HG03520 (cell line): ENCODE data around the gene DLX3.
"Not testable (repeated sequence)": the region's sequence is repeated elsewhere in the genome, so short reads cannot be mapped to it uniquely, and the experiment has no call there.

Experiments
- ATAC-seq: cut with Tn5 transposase; IDR thresholded peaks from one replicate; pipeline ENCODE4 v1.9.1; 2021; ENCODE audit warnings: mild to moderate bottlenecking, moderate library complexity; ENCODE audit not compliant: unreplicated experiment

The DLX3 gene

DNA sequence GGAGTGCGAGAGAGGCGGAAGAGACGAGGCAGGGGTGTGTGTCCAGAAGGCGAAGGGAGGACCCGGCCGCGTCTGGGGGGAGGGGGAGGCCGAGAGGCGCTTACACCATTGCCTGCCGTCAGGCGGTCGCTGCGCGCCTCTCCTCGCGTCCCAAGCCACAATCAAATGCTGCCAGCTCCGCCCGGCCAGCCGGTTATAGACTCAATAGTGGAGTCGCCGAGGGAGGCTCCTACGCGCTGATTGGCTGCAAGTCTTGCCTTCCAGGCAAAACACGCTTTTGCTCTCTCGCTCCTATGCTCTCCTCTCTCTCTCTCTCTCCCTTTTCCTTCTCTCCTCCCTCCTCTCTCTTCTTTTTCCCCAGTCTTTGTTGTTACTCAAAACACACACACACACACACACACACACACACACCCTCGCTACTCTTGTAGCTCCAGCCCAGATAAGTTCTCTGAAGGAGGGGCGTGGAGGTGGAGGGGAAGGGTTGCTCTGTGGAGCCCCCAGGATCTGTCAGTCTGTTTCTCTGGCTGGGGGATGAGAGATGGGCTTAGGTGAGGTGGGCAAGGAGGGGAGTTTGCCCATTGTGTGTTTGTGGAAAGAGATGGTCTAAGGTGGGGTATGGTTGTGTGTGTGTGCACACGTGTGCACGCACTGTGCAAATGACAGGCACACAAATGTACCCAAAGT lies at the start of gene DLX3:
TSS of gene DLX3 (minus strand) at position 170 of the 684 bp plus-strand sequence. CDS start 226 bp downstream, outside the sequence.
- ATAC-seq = no peak

DNA sequence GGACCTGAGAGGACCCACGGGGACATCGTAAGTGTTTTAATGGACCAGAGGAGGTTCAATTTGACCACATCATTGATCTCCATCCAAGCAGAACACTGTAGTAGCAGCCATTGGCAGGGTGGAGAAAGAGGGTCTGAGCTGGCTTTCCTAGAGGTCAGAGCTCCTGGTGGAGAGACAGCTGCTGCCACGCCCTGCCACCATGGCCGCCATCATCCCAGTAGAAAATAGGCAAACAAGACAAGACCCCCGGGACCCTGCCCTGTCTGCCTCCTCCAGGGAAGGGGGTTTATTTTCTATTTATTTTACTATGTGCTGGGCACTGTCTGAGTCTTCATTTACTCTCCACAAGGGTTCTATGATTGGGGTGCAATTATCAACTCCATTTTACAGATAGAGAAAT lies 49.5 kb upstream of the DLX3 start:
- ATAC-seq = no peak

DNA sequence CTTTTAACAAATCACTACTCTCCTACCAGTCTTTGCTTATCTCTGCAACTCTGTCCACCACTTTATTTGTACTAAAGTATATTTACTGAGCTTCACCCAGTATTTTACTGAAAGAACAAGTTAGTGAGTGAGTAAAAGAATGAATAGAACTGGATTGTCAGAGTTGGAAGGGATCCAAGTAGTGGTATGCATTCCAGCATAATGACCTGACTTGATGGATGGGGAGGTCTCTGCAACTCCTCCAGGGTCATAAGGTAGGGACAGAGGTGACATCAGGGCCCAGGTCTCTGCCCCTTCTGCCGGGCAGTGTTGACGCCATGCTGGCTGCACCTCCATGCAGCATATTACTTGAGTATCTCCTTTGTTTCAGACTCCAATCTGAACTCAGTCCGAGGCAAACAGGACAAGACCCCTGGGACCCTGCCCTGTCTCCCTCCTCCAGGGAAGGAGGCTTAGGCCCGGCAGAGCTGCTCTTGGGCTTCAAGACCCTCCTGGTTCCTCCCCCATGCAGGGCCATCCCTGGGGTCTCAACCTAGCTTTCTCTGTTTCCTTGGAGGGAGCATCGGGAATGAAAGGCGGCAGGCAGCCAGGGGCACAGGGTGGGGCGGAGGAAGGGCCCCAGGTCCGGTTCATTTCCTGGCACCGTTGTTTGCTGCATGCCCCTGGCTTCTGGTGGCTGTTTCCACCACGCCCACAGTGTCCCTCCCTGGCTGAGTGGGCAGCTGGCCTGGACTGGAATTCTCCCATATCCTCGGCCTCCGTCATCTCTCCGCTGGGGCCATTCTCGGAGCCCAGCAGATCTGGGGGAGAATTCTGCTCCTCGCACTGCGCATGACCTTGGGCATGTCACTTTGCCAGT lies 48.5 kb upstream of the DLX3 start:
- no peak for ATAC-seq

DNA sequence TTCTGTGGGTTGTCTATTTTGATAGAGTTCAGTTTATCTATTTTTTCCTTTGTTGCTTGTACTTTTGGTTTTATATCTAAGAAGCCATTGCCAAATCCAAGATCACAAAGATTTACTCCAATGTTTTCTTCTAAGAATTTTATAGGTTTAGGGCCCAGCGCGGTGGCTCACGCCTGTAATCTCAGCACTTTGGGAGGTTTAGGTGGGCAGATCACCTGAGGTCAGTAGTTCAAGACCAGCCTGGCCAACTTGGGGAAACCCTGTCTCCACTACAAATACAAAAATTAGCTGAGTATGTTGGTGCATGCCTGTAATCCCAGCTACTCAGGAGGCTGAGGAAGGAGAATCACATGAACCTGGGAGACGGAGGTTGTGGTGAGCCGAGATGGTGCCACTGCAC lies 47.2 kb upstream of the DLX3 start:
- ATAC-seq = no peak

DNA sequence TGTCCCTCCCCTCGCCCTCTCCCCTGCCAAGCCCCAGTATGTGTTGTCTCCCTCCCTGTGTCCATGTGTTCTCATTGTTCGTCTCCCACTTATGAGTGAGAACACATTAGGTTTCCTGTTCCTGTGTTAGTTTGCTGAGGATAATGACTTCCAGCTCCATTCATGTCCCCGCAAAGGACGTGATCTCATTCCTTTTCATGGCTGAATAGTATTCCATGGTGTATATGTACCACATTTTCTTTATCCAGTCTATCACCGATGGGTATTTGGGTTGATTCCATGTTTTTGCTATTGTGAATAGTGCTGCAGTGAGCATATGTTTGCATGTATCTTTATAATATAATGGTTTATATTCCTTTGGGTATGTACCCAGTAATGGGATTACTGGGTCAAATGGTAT lies 45.5 kb upstream of the DLX3 start:
- not testable (repeated sequence) for ATAC-seq

DNA sequence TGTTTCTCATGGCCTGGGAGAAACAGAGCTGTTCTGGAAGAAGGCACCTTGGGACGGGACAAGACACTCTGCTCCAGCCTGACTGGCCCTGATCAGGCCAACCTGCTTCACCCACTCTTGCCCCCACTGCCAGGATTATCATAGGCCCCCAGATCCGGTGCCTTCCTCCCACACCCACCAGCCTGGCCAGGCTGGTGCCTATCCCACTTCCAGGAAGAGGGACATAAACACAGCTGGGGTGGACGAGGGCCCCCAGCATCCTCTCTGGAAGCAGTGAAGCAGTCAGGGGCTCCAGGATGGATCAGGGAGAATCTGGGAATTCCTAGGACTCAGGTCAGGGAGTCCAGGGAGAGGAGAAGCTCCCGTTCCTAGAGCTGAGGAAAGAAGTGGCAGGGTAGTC lies 44.0 kb upstream of the DLX3 start:
- ATAC-seq = no peak

DNA sequence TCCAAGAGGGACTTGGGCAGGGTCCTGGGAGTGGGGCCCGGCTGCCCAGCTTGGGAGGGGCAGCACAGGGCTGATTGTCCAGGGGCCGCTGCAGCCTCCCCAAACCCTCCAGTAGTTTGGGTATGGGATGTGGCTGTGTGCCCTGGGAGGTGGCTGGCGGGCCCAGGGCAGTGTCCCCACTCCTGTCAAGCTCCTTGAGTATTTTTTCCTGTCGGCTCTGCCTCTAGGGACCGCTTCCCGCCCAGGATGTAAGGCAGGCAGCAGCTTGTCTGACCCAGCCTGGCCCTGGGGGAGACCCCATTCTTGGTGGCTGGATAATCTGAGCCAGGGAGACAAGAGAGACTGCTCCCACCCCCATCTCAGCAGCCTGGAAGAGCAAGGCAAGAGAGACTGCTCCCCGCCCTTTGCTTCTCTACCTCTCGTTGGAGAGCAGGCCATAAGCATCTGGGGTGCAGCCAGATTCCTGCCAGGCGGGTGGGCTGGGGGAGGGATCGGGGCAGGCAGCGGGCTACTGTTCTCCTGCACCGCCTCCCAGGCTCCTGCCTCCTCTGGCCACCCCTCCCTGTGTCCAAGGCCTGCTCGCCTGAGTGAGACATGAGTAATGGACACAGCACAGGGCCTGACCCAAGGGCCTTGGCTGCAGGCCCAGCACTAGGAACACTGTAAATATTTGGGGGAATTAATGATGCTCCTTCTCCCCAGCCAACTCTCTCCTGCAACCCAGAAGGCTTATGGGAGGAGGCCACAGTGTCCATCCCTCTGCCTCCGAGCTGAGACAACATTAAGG lies 42.5 kb upstream of the DLX3 start:
- no peak for ATAC-seq

DNA sequence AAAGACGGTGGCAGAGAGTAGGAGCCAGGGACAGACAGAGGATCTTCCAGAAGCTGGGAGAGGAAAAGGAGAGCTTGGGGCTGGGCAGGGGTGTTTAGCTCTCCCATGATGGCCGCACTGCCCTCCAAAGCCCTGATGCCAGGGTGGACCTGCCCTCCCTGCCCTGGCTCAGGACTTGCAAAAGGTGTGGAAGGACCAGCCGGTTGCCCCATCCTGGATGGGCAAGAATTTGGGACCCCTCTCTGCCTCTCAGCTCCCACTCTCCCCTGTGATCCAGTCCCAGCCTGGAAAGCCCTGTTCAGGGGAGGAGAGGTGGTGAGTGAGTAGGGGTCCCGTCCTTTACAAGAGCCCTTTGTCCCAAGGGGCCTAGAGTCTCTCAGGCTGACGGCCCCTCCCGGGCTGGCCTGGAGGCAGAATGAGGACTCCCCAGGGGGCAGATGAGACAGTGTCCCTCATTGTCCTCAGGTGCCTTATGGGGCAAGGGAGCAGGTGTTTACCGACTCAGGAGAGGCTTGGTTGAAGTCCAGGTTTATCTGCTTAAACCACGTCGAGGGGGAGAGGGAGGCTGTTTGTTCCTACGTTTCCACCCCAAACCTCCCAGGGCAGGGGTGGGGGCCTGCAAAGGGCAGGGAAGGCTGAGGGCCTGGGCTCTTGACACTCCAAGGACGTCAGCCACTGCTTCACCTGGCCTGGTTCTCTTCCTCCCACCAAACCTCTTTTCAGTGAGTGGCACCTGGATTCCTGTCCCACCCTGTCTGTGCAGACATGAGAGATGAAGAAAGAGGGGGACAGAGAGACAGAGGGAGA lies 41.6 kb upstream of the DLX3 start:
- no peak for ATAC-seq

DNA sequence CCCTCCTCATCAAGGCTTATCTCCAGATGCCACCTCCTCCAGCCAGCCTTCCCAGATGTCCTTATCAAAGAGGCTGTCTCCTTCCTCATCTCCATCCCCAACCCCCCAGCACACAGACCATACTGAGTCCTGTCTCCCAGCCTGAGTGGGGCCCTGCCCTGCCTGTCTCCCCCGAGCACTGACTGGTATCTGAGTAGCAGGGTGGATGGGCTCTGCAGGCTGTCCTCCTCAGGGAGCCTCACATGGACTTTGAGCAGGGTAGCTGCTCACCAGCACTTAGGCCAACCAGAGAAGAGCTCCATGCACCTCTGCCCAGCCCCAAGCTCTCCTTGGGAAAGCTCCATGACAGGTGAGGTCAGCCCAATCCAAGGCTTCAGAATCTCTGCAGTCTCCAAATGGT lies 40.9 kb upstream of the DLX3 start:
- ATAC-seq = no peak

DNA sequence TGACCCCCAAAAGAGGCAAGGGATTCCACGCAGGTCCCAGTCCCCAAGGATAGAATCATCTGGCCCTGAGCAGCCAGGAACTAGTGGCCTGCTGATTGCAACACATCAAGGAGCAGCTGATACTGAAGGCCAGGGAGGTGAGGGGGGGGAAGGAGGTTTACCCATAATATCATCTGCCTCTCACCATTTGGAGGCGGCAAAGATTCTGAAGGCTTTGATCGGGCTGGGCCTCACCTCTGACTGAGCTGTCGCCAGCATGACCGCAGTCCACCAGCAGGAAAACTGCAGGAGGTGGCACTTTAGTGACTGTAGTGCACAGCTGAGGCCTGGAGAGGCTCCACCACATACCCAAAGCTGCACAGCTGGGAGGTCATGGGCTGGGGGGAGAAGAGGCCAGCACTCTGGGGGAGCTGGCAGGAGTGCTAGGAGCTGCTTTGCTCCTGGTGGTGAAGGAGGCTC lies 40.4 kb upstream of the DLX3 start:
- ATAC-seq = no peak

DNA sequence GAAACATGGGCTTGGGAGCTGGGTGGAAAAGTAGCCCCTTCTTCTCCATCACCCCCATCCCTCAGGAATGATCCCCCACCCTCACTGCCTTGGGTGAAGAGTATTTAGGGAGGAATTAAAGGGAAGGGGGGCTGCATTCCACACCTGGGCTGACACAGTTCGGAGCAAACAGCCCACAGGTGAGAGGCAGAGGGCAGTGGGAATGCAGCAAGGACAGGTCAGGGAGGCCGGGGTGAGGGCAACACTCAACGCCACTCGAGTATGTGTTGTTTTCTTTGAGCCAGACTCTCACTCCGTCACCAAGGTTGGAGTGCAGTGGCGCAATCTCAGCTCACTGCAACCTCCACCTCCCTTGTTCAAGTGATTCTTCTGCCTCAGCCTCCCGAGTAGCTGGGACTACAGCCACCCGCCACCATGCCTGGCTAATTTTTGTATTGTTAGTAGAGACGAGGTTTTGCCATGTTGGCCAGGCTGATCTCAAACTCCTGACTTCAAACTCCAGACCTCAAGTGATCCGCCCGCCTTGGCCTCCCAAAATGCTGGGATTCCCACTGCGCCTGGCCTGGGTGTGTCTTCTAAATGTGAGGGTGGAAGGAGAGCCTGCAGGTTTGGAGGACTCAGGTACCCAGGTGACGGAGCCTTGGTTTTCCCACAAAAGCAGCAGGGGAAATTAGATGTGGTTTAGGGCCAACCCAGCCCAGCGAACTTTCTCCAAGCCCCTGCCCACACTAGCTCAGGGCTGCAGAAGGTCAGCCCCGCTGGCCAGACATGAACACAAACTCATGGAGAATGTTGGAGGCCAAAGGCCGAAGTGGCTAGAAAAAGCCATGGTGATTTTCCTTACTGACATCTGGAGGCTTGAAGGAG lies 39.7 kb upstream of the DLX3 start:
- no peak for ATAC-seq

DNA sequence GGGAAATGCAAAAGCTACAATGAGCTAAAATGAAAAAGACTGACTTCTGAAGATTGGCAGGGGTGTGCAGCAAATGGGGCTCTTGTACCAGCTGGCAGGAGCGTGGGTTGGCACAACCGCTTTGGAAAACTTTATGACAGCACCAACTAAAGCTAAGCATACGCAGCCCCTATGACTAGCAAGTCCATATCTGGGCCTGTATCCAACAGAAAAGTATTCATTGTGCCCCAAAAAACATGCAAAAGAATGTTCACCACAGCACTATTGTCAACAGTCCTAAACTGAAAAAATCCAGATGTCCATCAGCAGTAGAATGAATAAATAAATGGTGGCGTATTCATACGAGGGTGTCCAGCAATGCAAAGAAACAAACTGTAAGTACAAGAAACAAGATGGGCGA lies 38.3 kb upstream of the DLX3 start:
- ATAC-seq = no peak

DNA sequence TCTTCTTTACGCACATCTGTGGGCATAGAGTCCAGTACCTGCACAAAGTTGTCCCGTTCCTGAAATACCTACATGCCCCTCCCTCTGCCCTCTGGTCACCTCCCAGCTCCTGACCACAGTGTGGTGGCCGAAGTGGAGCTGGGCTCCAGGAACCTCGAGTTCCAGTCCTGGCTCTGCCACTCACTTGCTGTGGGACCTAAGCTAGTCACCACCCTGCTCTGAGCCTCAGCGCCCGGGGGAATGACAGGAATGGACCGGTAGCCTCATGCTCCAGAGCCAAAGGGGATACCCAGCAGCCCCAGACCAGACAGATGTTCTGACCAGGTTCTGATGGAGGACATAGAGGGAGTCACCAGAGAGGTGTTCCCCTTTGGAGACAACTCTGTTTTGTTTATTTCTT lies 34.2 kb upstream of the DLX3 start:
- no peak for ATAC-seq

DNA sequence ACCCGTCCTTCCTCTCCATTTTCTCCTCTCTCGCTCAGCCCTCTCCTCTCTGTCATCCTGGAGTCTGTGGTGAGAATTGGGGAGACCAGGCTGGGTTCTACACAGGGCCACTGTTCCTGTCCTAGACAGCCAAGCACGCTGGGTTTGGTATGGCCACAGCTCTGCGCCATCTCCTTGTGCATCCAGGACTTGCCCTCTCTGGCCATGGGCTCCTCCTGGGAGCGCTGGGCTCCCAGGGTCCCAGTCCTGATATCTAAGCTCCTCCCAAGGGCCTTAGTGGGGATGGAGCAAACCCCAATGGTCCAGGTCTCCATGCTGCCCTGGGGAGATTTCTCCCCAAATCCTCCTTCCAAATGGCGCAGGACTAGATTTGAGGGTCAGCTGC lies 33.7 kb upstream of the DLX3 start:
- ATAC-seq = no peak

DNA sequence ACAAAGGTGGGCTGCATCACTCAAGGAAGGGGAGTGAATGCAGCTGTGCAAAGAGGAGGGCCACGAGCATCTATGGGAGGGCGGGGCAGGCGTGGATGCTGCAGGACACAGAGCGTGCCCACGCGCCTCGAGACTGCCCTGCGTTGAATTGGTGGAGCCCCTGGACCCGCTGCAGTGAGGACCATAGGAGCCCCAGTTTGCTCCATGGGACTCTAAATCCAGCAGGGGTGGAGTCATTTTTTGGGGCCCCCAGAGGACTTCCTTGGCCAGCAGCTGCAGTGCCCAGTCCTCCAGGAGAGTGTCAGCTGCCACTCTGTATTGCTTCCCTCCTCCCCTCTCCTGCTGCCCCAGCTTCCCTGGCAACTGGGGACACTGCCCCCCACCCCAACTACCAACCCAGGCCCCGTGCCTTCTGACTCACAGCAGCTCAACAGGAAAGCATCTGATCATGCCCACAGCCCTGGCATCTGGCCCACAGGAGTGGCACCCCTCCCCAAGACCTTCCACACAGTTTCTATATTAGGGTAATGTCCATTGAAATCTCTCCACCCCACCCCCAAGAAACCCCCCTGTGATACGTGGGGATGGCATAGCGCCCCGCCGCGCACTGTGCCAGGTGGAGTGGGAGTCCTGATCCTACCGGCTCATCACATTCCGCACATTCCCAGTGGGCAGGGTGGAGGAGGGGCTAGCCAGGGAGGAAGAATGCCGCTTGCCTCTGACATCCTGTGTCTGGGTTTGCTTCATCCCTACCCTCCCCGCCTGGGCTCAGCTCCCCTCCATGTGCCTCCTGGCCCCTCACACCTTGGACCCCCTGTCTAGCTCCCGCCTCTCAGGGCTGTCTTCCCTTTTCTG lies 33.1 kb upstream of the DLX3 start:
- no peak for ATAC-seq

DNA sequence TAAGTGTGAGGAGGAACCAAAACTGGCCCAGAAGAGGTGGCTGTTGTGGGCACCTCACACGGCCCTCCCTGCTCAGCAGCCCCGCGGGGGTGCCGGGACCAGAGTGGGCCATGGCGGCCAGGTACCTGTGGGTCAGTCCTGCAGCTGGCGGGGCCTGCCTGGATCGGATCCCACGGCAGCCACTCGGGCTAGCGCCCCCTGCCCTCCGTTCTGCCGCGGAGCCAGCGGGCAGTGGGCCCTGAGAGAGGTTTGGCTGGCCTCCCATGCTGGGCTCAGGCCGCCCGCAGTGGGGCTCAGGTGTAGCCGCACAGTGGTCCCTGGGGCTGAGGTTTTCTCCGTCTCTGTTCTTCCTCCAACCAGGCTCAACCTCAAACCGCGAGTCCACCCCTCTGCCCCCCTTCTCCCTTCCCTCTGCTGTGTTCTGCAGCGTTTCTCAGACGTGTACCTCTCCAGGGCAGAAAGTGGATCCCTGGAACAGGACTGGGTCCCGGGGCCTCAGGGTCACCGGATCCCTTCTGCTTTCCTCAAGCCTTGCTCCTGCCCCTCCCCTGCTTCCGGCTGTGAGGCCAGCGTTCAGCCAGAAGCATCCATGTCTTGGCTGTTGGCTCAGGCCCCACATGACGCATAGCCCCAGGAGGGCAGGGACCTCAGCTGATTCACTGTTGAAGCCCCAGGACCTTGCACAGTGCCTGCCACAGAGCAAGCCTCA lies 32.3 kb upstream of the DLX3 start:
- no peak for ATAC-seq

DNA sequence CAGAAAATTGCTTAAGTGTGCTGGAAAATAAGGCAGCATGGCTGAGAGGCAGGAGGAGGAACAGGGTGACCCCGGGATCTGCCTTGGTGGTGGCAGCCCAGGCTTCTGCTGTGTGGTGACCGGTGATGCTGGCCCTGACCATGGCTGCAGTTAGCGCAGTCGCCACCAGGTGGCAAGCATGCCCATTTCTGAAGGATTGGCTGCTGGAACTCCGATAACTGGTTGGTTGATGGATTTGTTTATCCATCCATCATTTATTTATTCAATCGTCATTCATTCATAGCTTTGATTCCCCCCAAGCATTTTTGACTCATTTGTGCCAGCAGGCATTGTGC lies 31.8 kb upstream of the DLX3 start:
- ATAC-seq = no peak

DNA sequence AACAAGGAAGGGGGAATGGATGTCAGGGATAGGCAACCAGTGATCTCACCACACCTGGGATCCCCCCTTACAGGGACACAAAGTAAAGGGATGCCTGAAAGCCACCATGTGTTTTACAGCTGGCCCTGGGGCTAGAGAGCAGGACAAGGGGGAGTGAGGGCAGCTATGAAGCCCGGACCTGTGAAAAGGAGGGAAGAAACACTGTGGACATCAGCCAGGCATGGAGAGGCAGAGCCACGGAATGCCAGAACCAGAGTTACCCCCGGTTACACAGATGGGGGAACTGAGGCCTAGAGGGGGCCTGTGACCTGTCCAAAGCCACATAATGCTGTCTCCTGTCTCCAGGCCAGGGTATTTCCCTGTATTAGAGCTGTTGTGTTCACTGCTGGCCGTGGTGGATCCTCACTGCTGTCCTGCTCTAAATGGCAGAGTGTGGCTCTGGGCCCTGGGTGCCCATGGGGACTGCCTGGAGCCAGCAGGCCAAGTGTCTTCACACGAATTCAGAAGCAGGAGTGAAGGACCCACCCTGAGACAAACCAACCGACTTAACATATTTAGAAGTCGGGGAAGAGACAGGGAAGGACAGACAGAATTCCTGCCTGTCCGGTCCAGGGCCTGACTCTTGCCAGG lies 31.1 kb upstream of the DLX3 start:
- no peak for ATAC-seq
